Ovary (tissue), 3 donors: Measurements from ENCODE around the gene CTCFL.

Source experiments
- POLR2A ChIP-seq: fragments of 450-650 bp; IDR thresholded peaks from one replicate; pipeline ENCODE4 v1.6.1; 2017; ENCODE audit warnings: antibody characterized with exemption, mild to moderate bottlenecking, moderate library complexity
- TF ChIP-seq, protein P1 (sequence below), 3 donors: fragments of 450-650 bp in 2 of 3; fragments of 200-600 bp in 1 of 3; IDR thresholded peaks; one replicate each; pipeline versions ENCODE4 v1.5.1 to v1.8.0; 2016 to 2022; ENCODE audit warnings: antibody characterized with exemption in 3 of 3, mild to moderate bottlenecking in 1 of 3
- donor health status: DM: no; HTN: no; CAD: no.

DNA sequence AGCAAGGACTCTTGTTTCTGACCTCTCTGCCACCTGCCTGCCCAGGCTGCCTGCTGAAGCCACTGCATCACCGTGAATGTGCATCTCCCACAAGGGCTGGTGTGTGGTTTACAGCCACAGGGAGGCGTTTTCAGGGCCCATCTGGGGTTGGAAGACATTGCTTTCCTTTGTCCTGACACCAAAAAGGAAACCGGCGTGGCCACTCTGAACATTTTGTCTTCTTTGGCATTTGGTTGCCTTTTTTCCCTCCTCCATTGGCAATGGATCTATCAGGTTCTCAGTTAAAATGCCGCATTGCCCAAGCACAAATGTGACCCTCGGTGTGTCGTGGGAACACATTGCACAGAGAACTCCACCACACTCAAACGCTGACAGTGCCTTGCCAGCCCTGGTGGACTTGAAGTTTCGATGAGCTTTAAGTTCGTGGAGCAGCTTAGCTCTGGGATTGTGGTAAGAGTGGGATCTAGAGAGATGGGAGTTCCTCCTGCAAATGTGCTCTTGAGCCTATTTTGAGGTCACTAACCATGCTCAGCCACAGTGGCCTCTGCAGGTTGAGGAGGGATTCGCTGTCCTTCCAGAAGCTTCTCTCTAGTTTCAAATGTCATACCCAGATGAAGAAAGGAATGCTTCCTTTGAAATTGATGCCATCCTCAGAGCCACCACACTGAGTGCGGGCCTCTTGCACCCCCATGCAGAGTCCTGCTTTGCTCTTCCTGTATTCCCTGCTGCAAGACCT lies 21.2 kb upstream of the CTCFL start:
- TF ChIP-seq, protein P1, sequence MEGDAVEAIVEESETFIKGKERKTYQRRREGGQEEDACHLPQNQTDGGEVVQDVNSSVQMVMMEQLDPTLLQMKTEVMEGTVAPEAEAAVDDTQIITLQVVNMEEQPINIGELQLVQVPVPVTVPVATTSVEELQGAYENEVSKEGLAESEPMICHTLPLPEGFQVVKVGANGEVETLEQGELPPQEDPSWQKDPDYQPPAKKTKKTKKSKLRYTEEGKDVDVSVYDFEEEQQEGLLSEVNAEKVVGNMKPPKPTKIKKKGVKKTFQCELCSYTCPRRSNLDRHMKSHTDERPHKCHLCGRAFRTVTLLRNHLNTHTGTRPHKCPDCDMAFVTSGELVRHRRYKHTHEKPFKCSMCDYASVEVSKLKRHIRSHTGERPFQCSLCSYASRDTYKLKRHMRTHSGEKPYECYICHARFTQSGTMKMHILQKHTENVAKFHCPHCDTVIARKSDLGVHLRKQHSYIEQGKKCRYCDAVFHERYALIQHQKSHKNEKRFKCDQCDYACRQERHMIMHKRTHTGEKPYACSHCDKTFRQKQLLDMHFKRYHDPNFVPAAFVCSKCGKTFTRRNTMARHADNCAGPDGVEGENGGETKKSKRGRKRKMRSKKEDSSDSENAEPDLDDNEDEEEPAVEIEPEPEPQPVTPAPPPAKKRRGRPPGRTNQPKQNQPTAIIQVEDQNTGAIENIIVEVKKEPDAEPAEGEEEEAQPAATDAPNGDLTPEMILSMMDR (IDR thresholded peaks at IDR 0.05) = no peak
- no peak for TF ChIP-seq POLR2A
